Amniotic epithelial cell (primary cell): ENCODE measurements around the gene CFAP58.

ENCODE experiments used
- DNase-seq: peaks from one replicate; pipeline ENCODE4 v3.0.0-alpha.2; 2010; ENCODE audit warnings: low read depth

Gene CFAP58

GRCh38 chr10:104353325-104354048 is at the start of gene CFAP58:
Gene CFAP58 (plus strand): TSS chr10:104353833. CDS start chr10:104353898, 65 bp downstream.
- DNase-seq = peak; percentile 83

- no peak for DNase-seq
These were observed 49.3 kb upstream of the CFAP58 start for GRCh38 chr10:104304356-104304745.

GRCh38 chr10:104304927-104305326 is 48.7 kb upstream of the CFAP58 start:
- no peak for DNase-seq

- DNase-seq = no peak
These were observed 46.7 kb upstream of the CFAP58 start for GRCh38 chr10:104306897-104307296.

DNA sequence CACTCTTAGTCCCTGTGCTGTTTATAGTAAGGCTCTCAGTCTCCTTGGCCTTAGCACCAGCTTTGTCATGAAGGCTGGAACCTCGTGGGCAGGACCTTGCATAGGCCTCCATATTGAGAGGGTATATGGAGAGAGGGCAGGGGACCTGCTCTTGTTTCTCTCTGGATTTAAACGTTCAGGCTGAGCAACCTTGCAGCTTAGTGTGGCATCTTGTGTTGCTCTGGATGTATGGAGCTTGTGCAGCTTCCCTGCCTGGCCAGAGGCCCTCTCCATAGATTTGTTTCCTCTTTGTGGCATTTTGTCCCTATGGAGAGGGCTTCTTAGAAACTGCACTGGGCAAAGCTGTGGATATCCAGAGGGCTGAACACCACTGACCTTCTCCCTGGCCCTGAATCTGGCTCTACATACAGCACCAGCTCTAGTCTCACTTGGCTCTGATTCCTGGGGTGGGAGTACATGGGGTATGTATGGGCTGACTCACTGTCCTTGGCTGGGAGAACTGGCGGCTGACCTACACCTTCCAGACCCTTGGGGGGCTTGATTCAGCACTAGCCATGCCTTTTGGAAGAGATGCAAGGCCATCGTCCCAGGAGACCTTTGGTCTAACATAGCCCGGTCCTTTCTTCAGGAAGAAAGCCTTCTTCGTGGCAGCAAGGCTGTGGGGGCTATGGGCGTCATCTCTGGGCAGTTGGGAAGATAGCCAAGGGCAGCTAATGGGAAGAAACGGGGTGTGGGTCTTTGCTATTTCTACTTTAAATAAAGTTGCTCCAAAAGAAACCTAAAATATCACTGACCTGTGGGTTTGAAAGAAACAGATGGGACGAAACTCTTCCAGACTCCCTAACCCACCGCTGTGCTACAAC is 45.8 kb upstream of the CFAP58 start:
- DNase-seq = no peak

- no peak for DNase-seq
These were observed 45.2 kb upstream of the CFAP58 start for GRCh38 chr10:104308439-104308903.

- DNase-seq = no peak
These were observed 43.4 kb upstream of the CFAP58 start for GRCh38 chr10:104309980-104310978.

- DNase-seq = no peak
These were observed 42.4 kb upstream of the CFAP58 start for GRCh38 chr10:104311184-104311720.

DNA sequence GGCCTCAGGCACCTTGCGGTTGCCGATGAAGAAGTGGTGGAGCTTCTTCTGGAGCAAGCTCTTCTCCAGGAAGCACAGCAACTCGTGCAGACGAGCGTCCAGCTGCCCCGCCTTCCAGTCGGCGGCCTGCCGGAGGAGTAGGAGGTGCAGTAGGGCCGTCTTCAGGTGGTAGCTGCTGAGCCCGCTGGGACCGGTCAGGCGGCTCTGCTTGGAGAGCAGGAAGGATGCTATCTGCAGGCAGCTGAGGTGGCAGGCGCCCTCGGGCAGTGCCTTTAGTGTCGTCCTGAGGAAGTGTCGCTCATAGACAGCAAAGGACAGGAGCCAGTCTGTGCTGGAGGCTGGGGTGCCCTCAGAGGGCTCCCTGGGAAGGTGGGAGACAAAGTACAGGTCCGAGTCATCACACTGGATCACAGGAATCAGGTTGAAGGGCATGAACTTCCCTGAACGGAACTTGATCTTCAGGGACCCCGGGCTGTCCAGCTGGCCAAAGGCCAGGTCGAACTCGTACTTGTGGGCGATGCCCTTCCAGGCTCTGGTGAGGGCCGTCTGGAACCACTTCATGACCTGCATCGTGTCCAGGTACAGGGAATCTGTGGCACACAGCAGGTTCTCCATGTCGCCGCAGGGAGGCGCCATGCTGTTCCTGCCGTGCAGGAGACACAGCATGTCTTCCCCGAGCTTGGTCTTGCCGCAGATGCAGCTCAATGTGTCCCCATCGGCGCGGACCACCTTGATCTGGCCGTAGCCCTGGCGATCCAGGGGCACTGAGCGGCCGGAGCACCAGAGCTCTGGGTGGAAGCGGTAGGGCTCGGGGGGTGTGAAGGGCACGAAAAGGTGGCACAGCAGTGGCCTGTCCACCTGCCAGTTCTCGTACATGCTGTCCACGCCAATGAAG is 38.8 kb upstream of the CFAP58 start:
- DNase-seq = no peak

GRCh38 chr10:104315486-104315921 is 38.1 kb upstream of the CFAP58 start:
- DNase-seq = no peak

DNA sequence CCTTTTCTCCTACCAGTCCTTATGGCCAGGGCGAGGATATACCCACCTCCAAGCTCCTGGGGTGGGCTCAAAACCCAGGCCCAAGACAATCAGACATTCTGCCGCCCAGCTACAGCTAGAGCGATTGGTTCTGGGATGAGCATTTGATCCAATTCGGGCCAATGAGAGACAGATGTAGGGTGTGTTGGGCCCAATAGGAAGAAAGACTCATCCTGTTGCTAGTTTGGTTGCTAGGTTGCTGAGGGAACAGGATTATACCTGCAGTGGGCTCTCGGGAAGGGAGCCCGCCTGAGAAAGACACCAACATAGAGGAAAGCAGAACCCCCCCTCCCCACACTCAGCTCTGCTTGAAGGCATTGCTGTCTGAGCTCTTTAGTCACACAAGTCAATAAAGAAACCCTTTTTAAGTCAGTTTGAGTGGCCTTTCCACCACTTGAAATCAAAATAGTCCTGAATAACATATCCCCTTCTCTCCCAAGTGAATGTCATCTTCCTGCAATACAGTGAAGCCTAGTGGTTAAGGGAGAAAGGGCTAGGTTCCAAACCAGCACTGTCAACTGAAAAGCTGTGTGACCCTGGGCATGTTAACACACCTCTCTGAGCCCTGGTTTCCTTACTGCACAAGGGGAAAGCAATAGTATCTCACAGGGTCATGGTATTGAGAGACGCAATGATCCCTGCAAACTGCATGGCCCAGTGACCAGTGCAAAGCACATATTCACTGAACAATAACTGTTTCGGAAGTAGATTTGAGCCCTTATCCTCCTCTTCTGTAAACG is 37.1 kb upstream of the CFAP58 start:
- no peak for DNase-seq

- DNase-seq = peak; percentile 88
These were observed 36.3 kb upstream of the CFAP58 start for GRCh38 chr10:104317269-104317710.

- DNase-seq = no peak
These were observed 35.8 kb upstream of the CFAP58 start for GRCh38 chr10:104317726-104318299.

- DNase-seq = no peak
These were observed 35.3 kb upstream of the CFAP58 start for GRCh38 chr10:104318326-104318725.

- DNase-seq = peak; percentile 89
These were observed 34.6 kb upstream of the CFAP58 start for GRCh38 chr10:104318810-104319741.

GRCh38 chr10:104321226-104321625 is 32.4 kb upstream of the CFAP58 start:
- DNase-seq = no peak

DNA sequence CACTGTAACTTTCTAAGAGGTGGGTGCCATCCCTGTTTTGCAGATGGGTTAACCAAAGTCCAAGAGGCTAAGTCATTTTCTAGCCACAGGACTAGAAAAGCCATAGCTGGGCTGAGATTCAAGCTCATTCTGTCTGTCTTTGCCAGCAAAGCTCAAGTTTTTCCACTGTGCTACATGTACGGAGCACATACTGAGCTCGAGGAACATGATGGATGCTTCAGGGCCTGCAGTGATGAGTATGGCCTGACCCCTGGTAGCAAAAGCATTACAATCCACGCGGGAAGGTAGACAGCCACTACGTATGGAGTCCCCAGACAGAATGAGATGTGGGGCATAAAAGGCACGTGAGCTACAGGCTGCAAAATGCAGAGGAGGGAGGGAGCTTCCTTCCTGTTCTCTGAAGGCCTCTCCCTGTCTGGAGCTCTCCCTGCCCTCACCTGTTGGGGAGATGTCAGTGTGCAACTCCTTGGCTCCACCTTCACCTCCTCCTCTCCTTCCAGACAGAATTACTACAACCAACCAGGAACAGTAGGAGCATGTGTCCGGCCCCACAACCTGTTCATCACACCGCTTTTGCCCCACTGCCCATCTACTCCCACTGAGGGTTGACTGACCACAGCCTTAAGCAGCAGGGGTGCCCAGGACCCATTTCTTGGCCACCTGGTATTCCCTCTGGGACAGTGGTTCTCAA is 31.8 kb upstream of the CFAP58 start:
- DNase-seq = no peak

- DNase-seq = no peak
These were observed 31.2 kb upstream of the CFAP58 start for GRCh38 chr10:104322416-104322782.
